Choroid plexus epithelial cell (primary cell): ENCODE data around the gene FAM180B.
"Not testable (repeated sequence)": the region's sequence is repeated elsewhere in the genome, so short reads cannot be mapped to it uniquely, and the experiment has no call there.

Experiments
- DNase-seq: peaks from one replicate; pipeline ENCODE4 v3.0.0-alpha.2; 2010; ENCODE audit warnings: low read depth
- H3K4me3 ChIP-seq: 2 replicates; pipeline ENCODE4 v1.5.1; 2011; ENCODE audit warnings: low read depth, mild to moderate bottlenecking, control low read depth, low read length, moderate library complexity
- CTCF ChIP-seq: conservative IDR thresholded peaks from 2 replicates; pipeline ENCODE4 v1.5.1; 2011; ENCODE audit warnings: low read depth, mild to moderate bottlenecking, control low read depth, inconsistent platforms, low read length, moderate library complexity

The FAM180B gene

GRCh38 chr11:47550288-47551047 lies 36.0 kb upstream of the FAM180B start:
- no peak overlapping the region for H3K4me3 ChIP-seq
- DNase-seq: peak; percentile 51

GRCh38 chr11:47551086-47551485 lies 35.4 kb upstream of the FAM180B start:
- DNase-seq: peak; percentile 64
- H3K4me3 ChIP-seq: peak overlapping the region; percentile 97
- TF ChIP-seq CTCF: peak; percentile 55

More at GRCh38 chr11:47550288-47551047, 36.0 kb upstream of the FAM180B start:
- no peak for TF ChIP-seq CTCF

- no peak for TF ChIP-seq CTCF
- DNase-seq: peak; percentile 63
- peak overlapping the region; percentile 97 for H3K4me3 ChIP-seq
Measured at GRCh38 chr11:47552056-47552565, 34.4 kb upstream of the FAM180B start.

GRCh38 chr11:47552566-47553405 lies 33.7 kb upstream of the FAM180B start, which contains the start of gene CELF1:
TSS of gene CELF1 (minus strand) at chr11:47553132. CDS start at chr11:47499523, 53,609 bp downstream.
- peak within 1 kb of the TSS; percentile 97 for H3K4me3 ChIP-seq
- TF ChIP-seq CTCF: peak; percentile 57

GRCh38 chr11:47553406-47553743 lies 33.1 kb upstream of the FAM180B start:
- peak overlapping the region; percentile 97 for H3K4me3 ChIP-seq
- peak; percentile 31 for DNase-seq
- TF ChIP-seq CTCF: no peak

More at GRCh38 chr11:47552566-47553405, 33.7 kb upstream of the FAM180B start, which contains the start of gene CELF1:
- DNase-seq: peak; percentile 90

GRCh38 chr11:47557004-47557403 lies 29.5 kb upstream of the FAM180B start:
- DNase-seq, H3K4me3 ChIP-seq: not testable (repeated sequence)

GRCh38 chr11:47558695-47559094 lies 27.8 kb upstream of the FAM180B start:
- TF ChIP-seq CTCF: no peak
- DNase-seq: no peak
- H3K4me3 ChIP-seq: no peak overlapping the region
